ENCODE measurements around the gene CDH3.

DNA sequence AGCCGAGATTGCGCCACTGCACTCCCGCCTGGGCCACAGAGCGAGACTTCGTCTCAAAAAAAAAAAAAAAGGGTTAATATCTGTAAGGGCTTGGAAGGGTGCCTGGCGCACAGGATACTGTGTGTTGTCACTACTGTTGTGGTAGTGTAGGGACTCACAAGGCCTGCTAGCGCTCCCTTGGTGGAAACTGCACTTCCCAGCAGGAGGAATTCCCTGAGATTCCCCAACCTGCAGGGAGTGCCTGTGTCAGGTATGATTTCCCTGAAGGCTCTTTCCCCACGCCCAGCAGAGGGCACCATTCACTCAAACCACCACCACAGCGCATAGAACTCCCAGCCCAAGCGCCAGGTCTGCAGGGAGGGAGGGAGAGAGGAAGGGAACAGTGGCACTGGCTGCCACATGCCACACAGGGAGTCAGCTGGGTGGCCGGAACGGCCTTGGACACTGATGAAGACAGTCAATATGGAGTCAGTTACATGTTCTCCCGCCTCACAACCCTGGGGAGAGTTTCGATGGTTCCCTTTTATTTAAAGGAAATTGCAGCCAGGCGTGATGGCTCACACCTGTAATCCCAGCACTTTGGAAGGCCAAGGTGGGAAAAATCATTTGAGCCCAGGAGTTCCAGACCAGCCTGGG, 59.2 kb downstream of the CDH3 start:
- TF ChIP-seq CTCF (IDR thresholded peaks at IDR 0.05), result peak in 5 of 7 experiments; percentile 59 to 95 (median 78)
- no peak for TF ChIP-seq POLR2A (IDR thresholded peaks at IDR 0.05)
- peak in 1 of 3 donors; percentile 83 for TF ChIP-seq POLR2AphosphoS5 (IDR thresholded peaks at IDR 0.05)
- no peak for TF ChIP-seq EP300 (IDR thresholded peaks at IDR 0.05)

Measured in stomach (tissue), 4 donors.